ENCODE data around the gene SFMBT2.
"Not testable (repeated sequence)": the region's sequence is repeated elsewhere in the genome, so short reads cannot be mapped to it uniquely, and the experiment has no call there.

Gene SFMBT2

GRCh38 chr10:7302392-7302906 lies 108.4 kb downstream of the SFMBT2 start:
- CTCF ChIA-PET, result interaction anchor here (0.6 to 2.0 kb wide), 5 partner anchors 10 to 757 kb away, joined by 3 to 7 read pairs (median 6); no protein-coding TSS in a partner anchor
- POLR2A ChIA-PET, result interaction anchor here (2.1 to 2.6 kb wide), 2 partner anchors 9 to 109 kb away, joined by 8 to 11 read pairs; partner anchors contain the start of gene SFMBT2
- TF ChIP-seq SP1 (IDR thresholded peaks at IDR 0.05) (no peak), CTBP1 (IDR thresholded peaks at IDR 0.05; ENCODE audit: borderline replicate concordance) (peak; percentile 100), PKNOX1 (IDR thresholded peaks at IDR 0.05) (peak; percentile 97), BHLHE40 (IDR thresholded peaks at IDR 0.05; ENCODE audit: borderline replicate concordance) (no peak), LEF1 (IDR thresholded peaks at IDR 0.05; ENCODE audit: borderline replicate concordance) (peak; percentile 97), SUZ12 (IDR thresholded peaks at IDR 0.05) (no peak), FOXA1 (IDR thresholded peaks at IDR 0.05) (no peak), ARNT (IDR thresholded peaks at IDR 0.05) (peak; percentile 99), ZNF384 (IDR thresholded peaks at IDR 0.05) (peak; percentile 52; the same call in 1 of the 2 replicates), FOXM1 (IDR thresholded peaks at IDR 0.05; ENCODE audit: borderline replicate concordance) (peak; percentile 85), TARDBP (IDR thresholded peaks at IDR 0.05) (peak; percentile 41; the same call in 1 of the 2 replicates)
- peak; percentile 72 for DNase-seq (ENCODE audit: extremely low spot score)

GRCh38 chr10:7301006-7301778 lies 109.6 kb downstream of the SFMBT2 start:
- TF ChIP-seq PKNOX1 (IDR thresholded peaks at IDR 0.05) (no peak), FOXA1 (IDR thresholded peaks at IDR 0.05) (no peak), TARDBP (IDR thresholded peaks at IDR 0.05) (no peak), HDGF (IDR thresholded peaks at IDR 0.05; ENCODE audit: borderline replicate concordance) (no peak), BHLHE40 (IDR thresholded peaks at IDR 0.05; ENCODE audit: borderline replicate concordance) (no peak), ZNF384 (IDR thresholded peaks at IDR 0.05) (no peak), ARNT (IDR thresholded peaks at IDR 0.05) (no peak), SUZ12 (IDR thresholded peaks at IDR 0.05) (no peak), SP1 (IDR thresholded peaks at IDR 0.05) (no peak), CTBP1 (IDR thresholded peaks at IDR 0.05; ENCODE audit: borderline replicate concordance) (no peak), NFRKB (IDR thresholded peaks at IDR 0.05) (no peak)
- CTCF ChIA-PET, result interaction anchor here (0.6 to 2.0 kb wide), 12 partner anchors 10 to 381 kb away, joined by 3 to 7 read pairs (median 3); no protein-coding TSS in a partner anchor
- peak; percentile 64 for DNase-seq (ENCODE audit: extremely low spot score)
- POLR2A ChIA-PET, result interaction anchor here (1.0 to 2.6 kb wide), 3 partner anchors 10 to 110 kb away, joined by 3 to 11 read pairs (median 8); partner anchors contain the start of gene SFMBT2

GRCh38 chr10:7300384-7300971 lies 110.4 kb downstream of the SFMBT2 start:
- ChIA-PET CTCF (interaction anchor here (0.6 to 2.0 kb wide), 7 partner anchors 10 to 380 kb away, joined by 3 to 7 read pairs (median 3); no protein-coding TSS in a partner anchor), POLR2A (interaction anchor here (2.6 kb wide), 1 partner anchor 11 kb away, joined by 11 read pairs; no protein-coding TSS in a partner anchor)
- no peak for TF ChIP-seq TARDBP (IDR thresholded peaks at IDR 0.05)
- TF ChIP-seq PKNOX1 (IDR thresholded peaks at IDR 0.05), result no peak
- no peak for TF ChIP-seq LEF1 (IDR thresholded peaks at IDR 0.05; ENCODE audit: borderline replicate concordance)
- TF ChIP-seq CTBP1 (IDR thresholded peaks at IDR 0.05; ENCODE audit: borderline replicate concordance), result no peak
- no peak for TF ChIP-seq L3MBTL2 (conservative IDR thresholded peaks at IDR 0.05)
- TF ChIP-seq FOXM1 (IDR thresholded peaks at IDR 0.05; ENCODE audit: borderline replicate concordance), result no peak
- no peak for DNase-seq (ENCODE audit: extremely low spot score)

GRCh38 chr10:7299601-7300325 lies 111.1 kb downstream of the SFMBT2 start:
- CTCF ChIA-PET, result interaction anchor here (0.6 kb wide), 1 partner anchor 226 kb away, joined by 4 read pairs; no protein-coding TSS in a partner anchor
- DNase-seq (ENCODE audit: extremely low spot score); POLR2A ChIA-PET: not testable (repeated sequence)

- no peak for DNase-seq (ENCODE audit: extremely low spot score)
- ChIA-PET CTCF (no interaction called here), POLR2A (interaction anchor here (1.0 kb wide), 1 partner anchor 12 kb away, joined by 3 read pairs; no protein-coding TSS in a partner anchor)
- TF ChIP-seq TARDBP (IDR thresholded peaks at IDR 0.05) (no peak), ZNF384 (IDR thresholded peaks at IDR 0.05) (no peak), L3MBTL2 (conservative IDR thresholded peaks at IDR 0.05) (no peak), BHLHE40 (IDR thresholded peaks at IDR 0.05; ENCODE audit: borderline replicate concordance) (no peak), FOXM1 (IDR thresholded peaks at IDR 0.05; ENCODE audit: borderline replicate concordance) (no peak), FOXK2 (IDR thresholded peaks at IDR 0.05) (no peak), ARNT (IDR thresholded peaks at IDR 0.05) (no peak), PKNOX1 (IDR thresholded peaks at IDR 0.05) (no peak), NFRKB (IDR thresholded peaks at IDR 0.05) (no peak), ELF4 (IDR thresholded peaks at IDR 0.05) (no peak), HDGF (IDR thresholded peaks at IDR 0.05; ENCODE audit: borderline replicate concordance) (no peak), SUZ12 (IDR thresholded peaks at IDR 0.05) (no peak), SP1 (IDR thresholded peaks at IDR 0.05) (no peak), LEF1 (IDR thresholded peaks at IDR 0.05; ENCODE audit: borderline replicate concordance) (no peak)
These were observed 112.3 kb downstream of the SFMBT2 start for GRCh38 chr10:7298495-7298894.

Data from HEK293T (cell line).